OCI-LY7 (cell line): Measurements from ENCODE around the gene KPNA1. TPM values are rescaled to one million over a fixed set of nuclear protein-coding genes. Genes with fewer than 3 reads are reported as not detected.

Source experiments
- BruUV-seq: library from RNA; stranded (reverse); fragments of 400-500 nt; replicated peaks from 2 replicates; lab custom pipeline; 2021; lab: Mats Ljungman, UMichigan
- CTCF ChIA-PET: fragments of 300-600 bp; sonication (Branson Sonifier 250); formaldehyde crosslinking; loops from one replicate; lab custom pipeline; 2022; ENCODE audit warnings: antibody characterized with exemption; ENCODE audit not compliant: unreplicated experiment; lab: Charles Lee
- POLR2A ChIA-PET: fragments of 300-600 bp; sonication (Branson Sonifier 250); formaldehyde crosslinking; loops from one replicate; lab custom pipeline; 2022; ENCODE audit warnings: antibody characterized with exemption; lab: Charles Lee
- DNase-seq: peaks from one replicate; pipeline ENCODE4 v3.0.0-alpha.2; 2015; ENCODE audit warnings: low spot score
- H2AFZ ChIP-seq: fragments of 200-600 bp; sonication (generic), shearing (Covaris generic); 2 replicates; pipeline ENCODE4 v1.6.1; 2014; ENCODE audit warnings: mild to moderate bottlenecking, antibody characterized with exemption, low read length, moderate library complexity
- H3K27ac ChIP-seq: fragments of 200-600 bp; sonication (generic); 2 replicates; pipeline ENCODE4 v1.5.1; 2014; ENCODE audit warnings: mixed run types, low read depth, mild to moderate bottlenecking, moderate library complexity, low read length, inconsistent platforms; ENCODE audit not compliant: poor library complexity, severe bottlenecking
- H3K36me3 ChIP-seq: fragments of 200-600 bp; sonication (generic); 2 replicates; pipeline ENCODE4 v1.6.1; 2014; ENCODE audit warnings: mild to moderate bottlenecking, antibody characterized with exemption, low read length, moderate library complexity, mixed read lengths; ENCODE audit not compliant: insufficient read depth
- H3K4me1 ChIP-seq: fragments of 200-600 bp; sonication (generic); 2 replicates; pipeline ENCODE4 v1.5.1; 2014; ENCODE audit warnings: mild to moderate bottlenecking, low read length; ENCODE audit not compliant: insufficient read depth, poor library complexity, severe bottlenecking
- H3K4me2 ChIP-seq: fragments of 200-600 bp; sonication (generic); 2 replicates; pipeline ENCODE4 v1.6.1; 2014; ENCODE audit warnings: mild to moderate bottlenecking, low read length
- H3K4me3 ChIP-seq: fragments of 200-600 bp; sonication (generic); 2 replicates; pipeline ENCODE4 v1.5.1; 2014; ENCODE audit warnings: mild to moderate bottlenecking, low read depth, low read length; ENCODE audit not compliant: poor library complexity, severe bottlenecking
- H3K79me2 ChIP-seq: fragments of 200-600 bp; sonication (generic); 2 replicates; pipeline ENCODE4 v1.6.1; 2016; ENCODE audit warnings: low read depth, mild to moderate bottlenecking, low read length, moderate library complexity, mixed read lengths; ENCODE audit not compliant: insufficient read depth
- H3K9me2 ChIP-seq: fragments of 200-600 bp; sonication (generic); 2 replicates; pipeline ENCODE4 v1.6.1; 2016; ENCODE audit warnings: mild to moderate bottlenecking, low read length, mixed read lengths; ENCODE audit not compliant: insufficient read depth
- H3K9me3 ChIP-seq: fragments of 200-600 bp; sonication (generic); 2 replicates; pipeline ENCODE4 v1.6.1; 2014; ENCODE audit warnings: mild to moderate bottlenecking, mixed run types, low read length, mixed read lengths
- H4K20me1 ChIP-seq: fragments of 200-600 bp; sonication (generic); 2 replicates; pipeline ENCODE4 v1.6.1; 2014; ENCODE audit warnings: mild to moderate bottlenecking, antibody characterized with exemption, low read length, moderate library complexity, mixed read lengths; ENCODE audit not compliant: insufficient read depth
- EZH2phosphoT487 ChIP-seq: fragments of 200-600 bp; sonication (generic); IDR thresholded peaks from 2 replicates; pipeline ENCODE4 v1.6.1; 2018; ENCODE audit warnings: low read depth, borderline replicate concordance, mild to moderate bottlenecking, mixed run types, antibody characterized with exemption, low read length, moderate library complexity, mixed read lengths
- intact Hi-C: fragments of 100-400 bp; cut with micrococcal nuclease; formaldehyde crosslinking; loops from one replicate; pipeline ENCODE4 v1.10.0; 2022; ENCODE audit not compliant: unreplicated experiment
- total RNA-seq, 2 experiments: library from RNA; depleted of rRNA in 1 of 2; stranded (reverse); fragments of >200 nt in 1 of 2; shearing (Covaris generic) in 1 of 2; gene quantifications; 2 replicates each; pipeline ENCODE4 v1.2.3, GENCODE V29; 2014 to 2022
- TF ChIP-seq, protein P1 (sequence below): fragments of 200-600 bp; sonication (generic); conservative IDR thresholded peaks from 2 replicates; pipeline ENCODE4 v1.5.1; 2014; ENCODE audit warnings: mild to moderate bottlenecking, antibody characterized with exemption, low read length, moderate library complexity, mixed read lengths

Gene KPNA1
- total RNA-seq, 2 experiments from 2014 or later = 20.0 to 77.5 TPM

DNA sequence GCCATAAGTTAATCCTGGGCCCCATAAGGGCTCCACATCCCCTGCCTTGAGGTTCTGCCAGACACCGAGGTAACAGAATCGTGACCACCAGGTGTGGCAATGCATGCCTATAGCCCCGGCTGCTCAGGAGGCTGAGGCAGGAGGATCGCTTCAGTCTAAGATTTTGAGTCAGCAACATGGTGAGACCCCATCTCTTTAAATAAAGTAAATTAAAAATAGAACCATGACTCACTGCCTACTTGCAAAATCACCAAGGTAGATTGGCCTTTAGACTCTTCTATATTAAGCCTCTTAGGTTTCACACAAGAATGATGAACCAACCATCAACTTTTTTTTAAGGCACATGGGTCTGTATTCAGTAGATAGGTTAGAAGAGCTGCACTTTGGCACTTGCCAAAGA, 108.5 kb downstream of the KPNA1 start:
- H3K9me3 ChIP-seq = no peaks in the 10 kb centered on the region
- H4K20me1 ChIP-seq = no peaks in the 10 kb centered on the region
- H2AFZ ChIP-seq = no peak overlapping the region
- TF ChIP-seq EZH2phosphoT487 = no peak
- TF ChIP-seq, protein P1, sequence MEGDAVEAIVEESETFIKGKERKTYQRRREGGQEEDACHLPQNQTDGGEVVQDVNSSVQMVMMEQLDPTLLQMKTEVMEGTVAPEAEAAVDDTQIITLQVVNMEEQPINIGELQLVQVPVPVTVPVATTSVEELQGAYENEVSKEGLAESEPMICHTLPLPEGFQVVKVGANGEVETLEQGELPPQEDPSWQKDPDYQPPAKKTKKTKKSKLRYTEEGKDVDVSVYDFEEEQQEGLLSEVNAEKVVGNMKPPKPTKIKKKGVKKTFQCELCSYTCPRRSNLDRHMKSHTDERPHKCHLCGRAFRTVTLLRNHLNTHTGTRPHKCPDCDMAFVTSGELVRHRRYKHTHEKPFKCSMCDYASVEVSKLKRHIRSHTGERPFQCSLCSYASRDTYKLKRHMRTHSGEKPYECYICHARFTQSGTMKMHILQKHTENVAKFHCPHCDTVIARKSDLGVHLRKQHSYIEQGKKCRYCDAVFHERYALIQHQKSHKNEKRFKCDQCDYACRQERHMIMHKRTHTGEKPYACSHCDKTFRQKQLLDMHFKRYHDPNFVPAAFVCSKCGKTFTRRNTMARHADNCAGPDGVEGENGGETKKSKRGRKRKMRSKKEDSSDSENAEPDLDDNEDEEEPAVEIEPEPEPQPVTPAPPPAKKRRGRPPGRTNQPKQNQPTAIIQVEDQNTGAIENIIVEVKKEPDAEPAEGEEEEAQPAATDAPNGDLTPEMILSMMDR = no peak
- no TSS peak for BruUV-seq
- intact Hi-C loops = no loop called here
- POLR2A ChIA-PET = interaction anchor here (1.4 to 2.1 kb wide), 2 partner anchors 9 to 13 kb away, joined by 5 to 7 read pairs; partner anchors contain the start of gene WDR5B
- no peak overlapping the region for H3K4me3 ChIP-seq
- CTCF ChIA-PET = no interaction called here
- H3K27ac ChIP-seq = no peak overlapping the region
- no peaks in the 10 kb centered on the region for H3K9me2 ChIP-seq
- no peak overlapping the region for H3K4me2 ChIP-seq
- DNase-seq = no peak
- peaks cover 5% of the 10 kb centered on the region for H3K4me1 ChIP-seq
- H3K36me3 ChIP-seq = peaks cover 79% of the 10 kb centered on the region
- no peaks in the 10 kb centered on the region for H3K79me2 ChIP-seq

- ChIA-PET CTCF (no interaction called here), POLR2A (interaction anchor here (0.6 kb wide), 1 partner anchor 64 kb away, joined by 3 read pairs; no protein-coding TSS in a partner anchor)
- H2AFZ ChIP-seq = no peak overlapping the region
- H3K79me2 ChIP-seq = no peaks in the 10 kb centered on the region
- H3K36me3 ChIP-seq = peaks cover 68% of the 10 kb centered on the region
- peaks cover 5% of the 10 kb centered on the region for H3K4me1 ChIP-seq
- H3K9me2 ChIP-seq = no peaks in the 10 kb centered on the region
- TF ChIP-seq EZH2phosphoT487 = no peak
- TF ChIP-seq, protein P1 = no peak
- BruUV-seq = no TSS peak
- no peak overlapping the region for H3K27ac ChIP-seq
- intact Hi-C loops = no loop called here
- H3K4me2 ChIP-seq = no peak overlapping the region
- no peaks in the 10 kb centered on the region for H4K20me1 ChIP-seq
- no peaks in the 10 kb centered on the region for H3K9me3 ChIP-seq
- DNase-seq = no peak
- no peak overlapping the region for H3K4me3 ChIP-seq
These were observed 109.7 kb downstream of the KPNA1 start for GRCh38 chr3:122405015-122405414.

DNA sequence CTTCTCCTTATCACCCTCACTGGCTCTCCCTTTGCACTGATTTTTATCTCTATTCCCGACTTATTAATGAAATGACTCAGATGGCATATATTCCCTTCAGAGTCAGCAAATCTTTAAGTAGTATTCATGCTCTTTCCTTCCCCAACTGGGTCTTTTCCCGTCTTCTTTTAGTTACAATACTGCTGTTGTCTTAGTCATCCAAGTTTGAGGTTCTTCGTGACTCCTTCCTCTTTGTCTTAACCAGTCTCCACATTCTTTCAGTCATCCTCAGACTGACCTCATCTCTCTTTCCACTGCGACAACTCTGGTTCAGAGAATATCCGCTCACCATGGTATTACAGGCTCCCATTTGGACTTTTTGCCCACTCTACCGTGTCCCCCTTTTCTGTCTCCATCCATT, 111.2 kb downstream of the KPNA1 start:
- BruUV-seq = no TSS peak
- TF ChIP-seq, protein P1 = no peak
- TF ChIP-seq EZH2phosphoT487 = no peak
- Histone ChIP-seq H3K9me2 (no peaks in the 10 kb centered on the region), H3K36me3 (peaks cover 53% of the 10 kb centered on the region), H3K4me1 (no peaks in the 10 kb centered on the region), H2AFZ (no peak overlapping the region), H3K27ac (no peak overlapping the region), H3K79me2 (no peaks in the 10 kb centered on the region), H3K4me2 (no peak overlapping the region), H3K4me3 (no peak overlapping the region), H4K20me1 (no peaks in the 10 kb centered on the region), H3K9me3 (no peaks in the 10 kb centered on the region)
- no peak for DNase-seq
- ChIA-PET POLR2A (interaction anchor here (0.7 to 2.4 kb wide), 3 partner anchors 19 to 133 kb away, joined by 3 to 8 read pairs (median 4); partner anchors contain the start of gene FAM162A), CTCF (no interaction called here)
- intact Hi-C loops = no loop called here
